Activated T-cell treated with anti-CD3 and anti-CD28 coated beads, Interleukin-2, amount 50 U/mL, for 48 hours (primary cell): ENCODE data around the gene FARP2.

Experiments
- DNase-seq, 2 experiments: peaks; one replicate each; pipeline ENCODE4 v3.0.0-alpha.2; 2020

Gene FARP2

DNA sequence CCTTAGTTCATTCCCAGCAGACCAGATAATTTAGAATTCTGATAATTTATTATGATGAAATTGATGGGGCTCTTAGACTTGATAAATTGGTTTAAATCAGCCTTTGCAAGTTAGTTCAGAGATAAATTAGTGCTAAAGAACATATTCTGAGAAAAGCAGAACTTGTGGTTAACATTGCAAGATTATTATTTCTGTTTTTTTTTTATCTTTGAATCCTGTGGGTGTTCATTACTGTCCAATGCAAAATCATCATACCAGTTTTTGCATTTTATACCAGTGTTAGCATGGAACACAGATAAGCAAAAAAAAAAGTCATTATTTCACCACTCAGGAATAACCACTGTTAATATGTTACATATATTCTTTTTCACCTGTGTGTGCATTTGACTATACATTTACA lies 31.3 kb upstream of the FARP2 start:
- DNase-seq = no peak

DNA sequence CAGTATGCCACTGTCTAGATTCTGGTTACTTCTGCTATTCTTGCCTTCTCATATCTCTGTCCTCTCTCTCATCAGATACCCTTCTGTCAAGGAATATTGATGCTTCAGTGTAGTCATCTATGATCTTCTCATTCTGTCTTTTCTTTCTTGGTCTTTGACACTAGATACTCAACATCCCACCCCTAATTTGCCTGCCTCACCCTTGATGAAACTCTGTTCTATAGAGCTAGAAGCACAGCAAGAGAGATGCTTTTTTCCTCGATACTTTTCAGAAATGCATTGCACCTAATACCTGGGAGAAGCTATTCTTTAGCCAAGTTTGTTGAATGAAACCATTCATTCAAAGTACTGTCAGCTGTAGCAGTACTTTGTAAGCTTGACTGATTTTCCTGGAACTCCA lies 30.8 kb upstream of the FARP2 start:
- DNase-seq = no peak

DNA sequence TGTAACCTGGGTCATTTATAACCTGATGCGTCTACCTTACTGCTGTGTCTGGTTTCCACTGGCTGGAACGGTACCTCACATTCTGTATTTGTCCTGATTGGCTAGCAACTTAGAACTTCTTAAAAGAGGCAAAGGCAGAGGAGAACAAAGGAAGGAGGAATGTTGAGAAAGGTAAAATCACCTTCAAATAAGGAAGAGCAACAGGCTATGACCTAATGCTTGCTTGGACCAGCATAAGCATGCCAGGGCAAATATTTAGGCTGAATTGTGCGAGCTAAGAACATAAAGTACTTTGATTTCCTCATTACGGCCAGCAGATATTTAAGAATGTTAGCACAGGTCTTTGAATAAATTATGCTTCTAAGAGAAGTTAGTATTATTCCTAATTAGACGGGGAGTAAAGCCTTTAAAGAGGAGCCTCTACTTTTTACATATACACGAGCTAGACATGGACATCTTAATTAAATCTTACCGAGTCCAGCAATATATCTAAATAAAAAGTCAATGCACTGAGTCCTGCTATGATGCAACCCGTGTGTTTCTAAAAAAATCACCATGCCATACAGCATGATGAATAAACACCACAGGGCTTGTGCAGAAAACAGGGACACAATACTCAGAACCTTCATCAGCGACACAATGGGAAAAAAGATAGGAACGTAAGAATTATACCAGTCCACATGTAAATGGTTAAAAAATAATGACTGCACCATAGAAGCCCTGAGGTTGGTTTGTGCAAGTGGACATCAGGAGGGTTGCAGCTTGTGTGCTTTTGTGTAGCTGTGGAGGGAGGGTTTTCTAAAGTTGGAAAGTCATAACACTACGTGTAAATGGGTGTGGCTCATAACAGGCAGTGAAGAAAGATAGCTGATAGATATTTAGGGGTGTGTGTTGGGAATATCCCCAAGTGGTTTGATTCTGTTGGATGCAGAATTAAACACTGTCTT lies 26.1 kb upstream of the FARP2 start:
- DNase-seq = no peak

DNA sequence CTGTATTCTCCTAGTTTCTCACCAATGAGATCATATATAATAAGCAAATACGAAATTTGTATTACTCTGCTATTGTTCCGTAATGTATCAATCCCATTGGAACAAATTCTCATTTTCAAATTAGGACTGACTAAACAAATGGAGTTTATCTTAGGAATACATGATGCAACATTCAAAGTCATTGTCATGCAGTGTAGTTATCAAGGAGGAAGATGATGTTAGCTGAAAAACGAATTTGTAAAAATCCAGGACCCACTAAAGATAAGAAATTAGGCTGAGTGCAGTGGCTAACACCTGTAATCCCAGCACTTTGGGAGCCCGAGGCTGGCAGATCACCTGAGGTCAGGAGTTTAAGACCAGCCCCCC lies 25.5 kb upstream of the FARP2 start:
- no peak for DNase-seq

DNA sequence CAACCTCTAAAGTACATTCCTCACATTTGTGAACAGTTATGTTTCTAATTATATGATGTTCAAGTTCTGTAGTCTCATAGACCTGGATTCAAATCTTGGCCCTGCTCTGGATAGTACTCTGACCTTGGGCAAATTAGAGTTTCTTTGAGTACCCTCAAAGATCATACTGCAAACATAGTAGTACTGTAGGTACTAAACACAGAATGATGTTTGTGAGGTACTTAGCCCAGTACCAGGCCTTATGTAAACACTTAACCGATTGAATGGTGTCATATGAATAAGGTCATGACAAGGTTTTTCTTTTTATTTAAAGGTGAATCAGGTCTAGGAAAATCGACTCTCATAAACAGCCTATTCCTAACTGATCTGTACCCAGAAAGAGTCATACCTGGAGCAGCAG lies 21.3 kb upstream of the FARP2 start:
- DNase-seq = no peak

DNA sequence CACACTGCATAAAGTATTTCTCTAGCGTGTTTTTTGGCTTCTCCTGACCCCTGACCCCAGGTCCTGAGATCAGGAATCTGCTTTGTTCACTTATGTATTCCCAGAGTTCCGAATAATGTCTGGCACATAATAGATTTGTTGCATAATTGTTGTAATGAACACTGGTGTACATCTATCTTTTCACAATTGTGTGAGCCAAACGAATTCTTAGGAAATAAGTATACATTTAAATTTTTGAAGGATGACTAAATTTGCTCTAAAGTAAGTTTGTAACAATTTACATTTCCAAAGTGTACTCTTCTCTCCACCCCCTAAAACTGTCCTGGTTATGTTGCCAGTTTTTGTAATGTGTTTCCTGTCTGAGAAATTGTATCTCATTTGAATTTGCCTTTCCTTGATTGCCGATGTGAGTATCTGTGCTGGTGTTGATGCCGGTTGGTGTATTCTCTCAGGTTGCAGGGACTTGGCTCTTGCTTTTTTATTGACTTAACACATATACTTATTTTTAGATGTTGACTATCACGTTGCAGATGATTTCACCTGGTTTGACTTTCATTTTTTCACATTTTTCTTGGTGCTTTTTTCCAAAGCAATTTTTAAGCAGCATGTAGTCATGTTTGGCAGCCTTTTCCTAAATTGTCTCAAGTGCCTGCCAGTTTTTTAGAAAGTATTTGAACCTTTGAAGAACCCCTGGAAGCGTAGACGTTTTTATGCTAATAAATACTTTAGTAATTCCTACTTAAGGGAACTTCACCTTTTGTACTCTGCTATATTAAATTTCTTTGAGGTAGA lies 16.1 kb upstream of the FARP2 start:
- DNase-seq = no peak

DNA sequence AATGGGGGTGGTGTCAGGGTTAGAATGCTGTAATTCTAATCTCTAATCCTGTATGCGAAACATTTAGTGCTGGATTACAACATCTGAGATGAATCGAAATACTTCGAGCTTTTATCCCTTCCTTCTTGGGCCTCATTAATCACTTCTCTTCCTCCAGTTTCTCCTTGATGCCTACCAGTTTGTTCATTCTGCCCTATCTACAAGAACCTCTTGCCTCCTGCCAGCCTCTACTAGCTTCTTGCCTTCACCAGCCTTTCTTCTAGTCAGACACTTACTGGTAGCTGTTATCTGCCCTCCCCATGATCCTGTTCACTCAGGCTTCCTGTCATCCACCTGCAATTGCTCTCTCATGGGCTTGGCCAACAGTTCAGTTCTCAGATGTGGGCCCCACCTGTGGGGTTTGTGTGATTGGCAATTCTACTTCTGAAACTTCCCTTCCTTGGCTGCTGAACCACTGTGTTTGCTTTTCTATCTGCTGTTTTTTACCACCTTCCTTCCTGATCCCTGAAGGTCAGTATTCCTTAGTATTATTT lies 15.4 kb upstream of the FARP2 start:
- DNase-seq = no peak

DNA sequence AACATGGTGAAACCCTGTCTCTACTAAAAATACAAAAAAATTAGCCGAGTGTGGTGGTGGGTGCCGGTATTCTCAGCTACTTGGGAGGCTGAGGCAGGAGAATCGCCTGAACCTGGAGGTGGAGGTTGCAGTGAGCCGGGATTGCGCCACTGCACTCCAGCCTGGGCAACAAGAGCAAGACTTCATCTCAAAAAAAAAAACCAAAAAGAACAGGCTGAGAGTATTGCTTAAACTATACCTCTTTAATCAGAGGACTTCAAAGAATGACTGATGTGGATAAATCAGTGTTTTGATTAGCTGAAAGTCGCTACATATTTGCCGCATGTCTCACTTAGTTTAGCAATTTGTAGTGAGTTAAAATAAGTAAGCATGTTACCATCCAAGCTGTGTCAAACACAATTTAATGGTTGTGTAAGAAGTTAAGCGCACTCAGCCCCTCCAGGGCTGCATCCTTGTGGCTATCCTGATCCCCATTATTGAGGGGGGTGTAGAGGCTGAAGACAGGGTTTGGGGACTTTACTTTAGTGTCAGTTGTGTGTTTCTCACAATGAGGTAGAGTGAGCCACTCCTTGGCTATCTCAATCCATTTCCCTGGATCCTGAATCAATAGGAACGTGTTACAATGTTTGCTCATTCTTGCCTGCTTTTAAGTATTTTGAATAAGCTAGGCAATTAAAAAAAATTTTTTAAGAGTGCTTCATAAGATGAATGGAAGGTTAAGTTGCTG lies 11.0 kb upstream of the FARP2 start:
- no peak for DNase-seq

DNA sequence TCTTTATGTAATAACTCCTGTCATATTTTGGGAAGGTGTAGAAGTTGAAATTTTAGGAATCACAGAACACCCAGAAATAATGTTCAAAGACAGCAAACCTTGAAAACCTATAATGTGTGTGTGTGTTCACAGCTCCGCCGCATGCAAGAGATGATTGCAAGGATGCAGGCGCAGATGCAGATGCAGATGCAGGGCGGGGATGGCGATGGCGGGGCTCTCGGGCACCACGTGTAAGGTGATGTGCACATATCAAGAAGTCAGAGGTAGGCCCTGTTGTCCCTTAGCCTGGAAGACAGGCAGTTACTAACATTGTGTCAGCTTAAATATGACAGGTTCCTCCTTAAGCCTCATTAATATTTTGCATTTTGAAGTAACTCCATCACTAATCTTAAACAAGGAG lies 6.1 kb upstream of the FARP2 start:
- no peak for DNase-seq

DNA sequence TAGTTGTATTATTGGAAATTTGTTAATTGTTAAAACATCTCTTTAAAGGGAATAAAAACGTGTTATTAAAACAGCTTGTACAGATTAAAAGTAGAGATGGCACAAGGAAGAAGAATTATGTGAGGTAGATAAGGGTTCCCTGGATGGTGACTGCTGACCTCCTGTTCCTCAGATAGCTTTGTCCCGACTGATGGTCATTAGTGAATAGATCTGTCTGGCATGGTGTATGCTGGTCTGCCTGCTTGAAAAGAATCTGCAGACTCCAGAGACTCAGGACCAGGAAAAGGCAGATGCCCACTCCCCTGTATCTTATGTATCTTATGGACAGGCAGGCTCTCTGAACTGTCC lies 5.6 kb upstream of the FARP2 start:
- no peak for DNase-seq

DNA sequence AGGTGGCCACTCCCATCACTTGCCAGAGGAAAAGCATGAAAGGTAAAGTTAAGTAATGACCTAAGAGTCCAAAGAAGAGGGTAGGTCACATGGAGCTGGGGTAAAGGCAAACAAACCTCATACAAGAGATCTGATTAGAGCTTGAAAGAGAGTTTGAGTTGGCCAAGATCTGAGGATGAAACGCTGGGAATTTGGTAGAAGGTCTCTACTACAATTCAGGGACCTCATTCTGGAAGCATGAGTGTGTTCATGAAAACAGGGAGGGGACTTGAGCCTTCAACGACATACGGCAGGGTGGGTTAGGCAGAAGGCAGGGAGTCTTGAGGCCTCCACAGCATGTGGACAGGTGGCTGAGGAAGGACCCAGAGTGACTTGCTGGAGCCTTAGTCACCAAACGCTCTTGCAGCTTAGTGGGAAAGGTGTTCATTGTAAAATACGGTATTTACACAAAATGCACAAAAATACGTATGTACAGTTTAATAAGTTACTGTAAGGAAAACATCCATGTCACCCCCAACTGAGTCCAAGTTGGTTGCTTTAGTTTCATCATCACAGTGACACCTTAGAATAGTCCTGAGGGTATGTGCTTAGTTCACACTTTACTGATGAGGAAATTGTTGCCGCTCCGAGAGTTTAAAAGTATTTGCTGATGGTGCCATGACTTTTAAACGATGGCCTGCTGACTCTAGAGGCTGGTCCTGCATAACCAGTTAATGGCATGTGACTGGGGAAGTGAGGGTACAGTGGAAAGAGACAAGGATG lies 5.0 kb upstream of the FARP2 start:
- no peak for DNase-seq

DNA sequence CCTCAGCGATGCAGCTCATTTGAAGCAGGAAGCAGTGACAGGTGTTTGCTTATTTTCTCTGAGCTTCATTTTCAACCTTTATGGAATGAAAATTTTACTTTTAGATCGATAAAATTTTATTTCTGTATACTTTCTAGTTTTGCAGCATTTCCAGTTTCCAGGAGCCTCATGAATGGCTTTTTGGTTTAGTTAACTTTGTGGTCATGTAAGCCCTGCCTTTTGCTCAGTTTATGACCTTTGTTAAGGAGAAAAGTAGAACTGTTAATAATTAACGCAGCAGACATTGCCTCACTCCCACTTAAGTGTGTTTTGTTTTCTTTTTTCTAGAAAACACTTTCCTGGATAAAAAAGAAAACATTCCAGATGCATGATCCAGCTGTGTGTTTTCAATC lies 4.4 kb upstream of the FARP2 start:
- no peak for DNase-seq

DNA sequence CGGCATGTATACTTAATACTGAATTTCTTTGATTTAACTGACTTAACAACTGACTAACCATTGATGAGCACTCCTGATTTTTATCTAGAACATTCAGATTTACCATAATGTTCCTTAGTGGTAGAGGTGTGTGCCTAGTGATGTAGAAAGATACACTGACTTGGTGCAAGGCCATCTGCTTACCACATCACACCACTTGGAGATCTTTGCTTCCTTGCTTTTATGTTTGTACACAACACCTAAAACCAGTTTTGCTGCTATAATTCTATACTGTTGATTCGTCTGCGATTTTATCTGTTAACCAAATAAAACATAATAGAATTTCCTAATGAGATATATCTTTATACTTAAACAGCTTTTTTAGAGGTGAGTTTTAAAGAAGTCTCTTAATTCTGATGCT lies 3.9 kb upstream of the FARP2 start:
- DNase-seq = no peak

DNA sequence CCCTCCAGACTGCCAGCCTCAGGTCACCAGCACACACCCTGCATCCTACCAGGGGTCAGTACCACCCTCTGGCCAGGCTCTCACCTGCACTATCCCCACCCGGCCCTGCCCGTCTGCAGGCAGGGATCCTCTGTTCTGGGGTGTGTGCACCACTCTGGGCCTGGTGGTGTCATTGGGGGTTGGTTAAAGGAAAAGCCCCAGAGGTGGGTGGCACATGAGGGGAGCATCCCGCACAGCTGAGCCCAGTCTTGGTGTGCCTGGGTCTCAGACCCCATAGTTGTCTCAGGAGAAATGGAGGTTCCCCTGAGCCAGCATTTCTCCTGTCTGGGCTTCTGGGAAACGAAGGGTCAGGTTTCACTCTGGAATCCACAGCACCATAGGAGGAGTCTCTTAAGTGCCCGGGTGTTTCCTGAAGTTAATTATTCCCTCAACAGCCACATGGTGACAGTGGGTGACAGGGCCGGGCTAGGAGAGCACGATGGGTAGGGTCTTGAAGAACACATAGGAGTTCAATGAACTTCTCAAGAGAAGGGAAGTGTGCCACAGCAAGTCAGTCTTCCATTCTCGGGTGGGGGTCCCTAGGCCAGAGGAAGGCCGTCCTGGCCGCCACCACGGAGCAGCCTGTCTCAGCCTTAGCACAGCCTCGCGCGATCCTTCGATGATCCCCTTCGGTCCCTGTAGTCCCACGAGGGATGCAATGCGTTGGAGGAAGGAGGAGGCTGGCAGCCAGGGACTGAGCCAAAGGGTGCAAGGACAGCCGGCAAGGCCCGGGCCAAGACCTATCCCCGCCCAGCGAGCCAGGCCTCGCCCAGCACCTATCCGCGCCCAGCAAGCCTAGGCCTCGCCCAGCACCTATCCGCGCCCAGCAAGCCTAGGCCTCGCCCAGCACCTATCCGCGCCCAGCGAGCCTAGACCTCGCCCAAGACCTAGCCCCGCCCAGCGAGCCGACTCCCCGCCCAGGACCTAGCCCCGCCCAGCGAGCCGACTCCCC lies 1.1 kb upstream of the FARP2 start:
- DNase-seq = peak; percentile 75 to 81

DNA sequence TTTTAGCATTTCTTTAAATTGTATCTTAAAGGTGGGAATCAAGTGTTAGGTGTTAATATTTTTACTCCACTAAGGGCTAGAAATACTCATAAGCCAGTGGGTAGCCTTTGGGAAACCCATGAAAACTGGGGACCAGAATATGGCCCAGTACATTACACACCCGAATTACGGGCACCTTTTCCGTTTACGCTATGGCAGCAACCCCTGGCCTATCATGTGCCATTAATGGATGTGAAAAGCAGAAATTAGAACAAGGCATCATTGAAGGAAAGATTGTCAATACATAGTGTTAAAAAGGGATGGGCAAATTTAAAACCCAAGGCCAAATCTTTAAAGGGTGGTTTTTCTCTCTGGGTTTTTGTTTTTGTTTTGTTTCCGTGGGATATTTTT lies 781 bp downstream of the FARP2 start:
- no peak for DNase-seq

DNA sequence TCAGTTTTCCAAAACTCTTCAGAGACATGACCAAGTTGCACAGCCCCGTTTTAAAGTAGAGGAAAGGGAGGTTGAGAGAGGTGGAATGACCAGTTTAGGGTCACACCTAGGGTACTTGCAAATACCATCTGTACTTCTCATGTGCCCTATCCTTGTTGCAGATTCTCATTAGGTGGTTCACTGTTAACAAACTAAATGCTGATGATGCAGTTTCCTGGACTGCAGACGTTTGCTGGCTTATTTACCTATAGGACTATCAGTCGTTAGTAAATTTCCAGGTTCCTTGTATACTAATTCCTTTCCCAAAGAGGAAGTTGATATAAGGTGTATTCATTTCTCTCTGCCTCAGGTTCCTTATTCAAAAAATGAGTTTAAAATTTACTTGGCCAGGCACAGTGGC lies 1.4 kb downstream of the FARP2 start:
- no peak for DNase-seq

DNA sequence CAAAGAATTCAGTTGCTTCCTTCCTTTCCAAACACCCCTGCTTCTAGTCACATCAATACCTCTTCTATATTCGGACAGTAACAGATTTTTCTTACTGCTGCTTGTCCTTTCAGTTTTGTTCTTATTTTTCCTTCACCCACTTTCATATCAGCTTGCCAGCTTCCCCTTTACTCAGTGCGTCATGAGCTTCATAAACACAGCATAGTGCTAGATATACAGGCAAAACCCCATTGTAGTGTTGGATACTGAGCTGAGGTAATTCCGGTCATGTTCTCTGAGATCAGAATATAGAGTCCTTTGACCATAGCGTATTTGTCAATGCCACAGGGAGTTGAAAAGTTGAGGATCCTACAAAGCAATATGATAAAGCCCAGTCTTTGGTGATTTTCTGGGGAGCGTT lies 2.4 kb downstream of the FARP2 start:
- no peak for DNase-seq

DNA sequence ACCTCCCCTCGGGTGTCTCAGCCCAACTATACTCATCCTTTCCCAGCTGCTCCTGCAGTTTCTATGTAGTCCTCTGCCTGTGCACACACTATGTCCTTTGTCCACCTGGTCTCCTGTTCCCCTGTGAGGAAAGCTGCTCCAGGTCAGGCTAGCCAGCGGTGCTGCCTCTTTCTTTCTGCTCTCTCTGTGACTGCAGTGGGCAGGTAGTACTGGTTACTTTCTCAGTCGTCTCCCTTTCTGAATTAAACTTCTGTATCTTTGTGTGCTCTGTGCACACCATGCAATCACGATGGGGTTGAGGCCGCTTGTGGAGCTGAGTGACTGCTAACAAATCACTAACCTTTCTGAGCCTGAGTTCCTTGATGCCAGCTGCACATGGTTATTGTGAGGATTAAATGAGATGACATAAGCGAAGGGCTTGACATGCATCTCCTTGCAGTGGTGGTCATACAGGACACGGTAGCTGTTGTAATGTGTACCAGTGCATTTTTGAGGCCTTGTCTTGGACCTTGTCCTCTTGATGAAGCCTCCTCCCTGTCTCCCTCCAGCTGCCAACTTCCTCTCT lies 3.5 kb downstream of the FARP2 start:
- DNase-seq = no peak

DNA sequence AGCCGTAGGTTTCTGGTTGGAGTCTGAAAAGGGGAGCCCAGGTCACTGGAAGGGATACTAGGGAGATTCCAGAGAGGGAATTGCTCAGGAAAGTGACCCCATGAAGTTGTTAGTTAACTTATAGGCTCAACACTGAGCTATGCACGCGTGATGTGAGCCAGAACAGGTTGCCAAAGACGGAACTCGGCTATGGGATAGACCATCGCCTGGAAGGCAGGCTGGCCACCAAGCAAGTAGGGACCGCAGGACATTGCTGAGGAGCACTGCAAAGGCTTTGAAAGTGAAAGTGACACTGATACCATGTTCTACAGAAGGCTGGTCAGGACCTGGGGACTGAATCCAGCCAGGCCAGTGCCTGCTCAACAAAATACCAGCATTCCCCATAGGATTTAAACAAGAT lies 7.3 kb downstream of the FARP2 start:
- no peak for DNase-seq

DNA sequence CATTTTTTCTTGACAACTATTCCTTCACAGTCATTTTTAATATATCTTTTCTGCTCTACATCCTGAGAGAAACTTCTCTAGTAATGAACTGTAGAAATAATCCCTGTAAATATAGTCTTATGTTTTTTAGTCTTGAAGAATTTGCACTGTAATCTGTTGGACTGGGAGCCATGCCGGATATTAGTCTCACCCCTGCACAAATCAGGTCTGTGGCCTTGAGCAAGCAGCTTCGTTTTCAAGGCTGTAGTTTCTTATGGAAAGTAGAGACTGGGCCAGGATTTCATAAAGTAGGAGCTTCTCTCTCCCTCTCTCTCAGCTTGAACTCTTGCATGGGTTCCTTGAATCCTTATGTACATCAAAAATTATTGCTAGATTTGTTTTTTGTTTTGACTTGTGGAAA lies 8.7 kb downstream of the FARP2 start:
- no peak for DNase-seq

DNA sequence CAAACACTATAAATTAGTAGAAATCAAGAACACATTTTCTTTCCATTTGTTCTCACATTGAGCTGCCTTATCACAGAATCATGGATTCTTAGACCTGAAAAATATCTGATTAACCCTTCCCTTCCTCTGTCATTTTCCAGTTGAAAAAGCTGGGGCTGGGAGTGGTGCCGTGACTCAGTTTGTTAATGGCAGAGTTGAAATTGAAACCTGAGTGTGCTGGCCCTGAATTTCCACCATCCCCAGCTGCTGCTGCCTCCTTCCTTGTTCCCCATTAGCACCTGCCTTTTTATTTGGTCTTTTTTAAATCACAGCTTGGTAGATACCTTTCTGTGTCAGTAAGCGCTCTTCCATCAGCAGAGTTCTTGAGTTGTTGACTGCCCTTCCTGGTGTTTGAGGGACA lies 10.6 kb downstream of the FARP2 start:
- DNase-seq = no peak
